Stimulated activated naive CD8-positive, alpha-beta T cell treated with anti-CD3 and anti-CD28 coated beads, Interleukin-15, Interleukin-2, amounts not matched to agents 100 U/mL and 50 U/mL, for 24 hours (primary cell): Measurements from ENCODE around the gene ERI3.
"Not testable (repeated sequence)": the region's sequence is repeated elsewhere in the genome, so short reads cannot be mapped to it uniquely, and the experiment has no call there.

Source experiments
- ATAC-seq: fragments of 150-1000 bp; cut with Tn5 transposase; one replicate; pipeline ENCODE4 v1.10.0; 2021
- DNase-seq: peaks from one replicate; pipeline ENCODE4 v3.0.0; 2021

The ERI3 gene

GRCh38 chr1:44208226-44208625 is 146.8 kb downstream of the ERI3 start:
- no peak for ATAC-seq
- DNase-seq: no peak

GRCh38 chr1:44206545-44206944 is 148.5 kb downstream of the ERI3 start:
- not testable (repeated sequence) for DNase-seq, ATAC-seq

GRCh38 chr1:44200336-44200735 is 154.7 kb downstream of the ERI3 start:
- no peak for ATAC-seq

GRCh38 chr1:44174630-44175029 is 180.4 kb downstream of the ERI3 start:
- no peak for ATAC-seq

More at GRCh38 chr1:44200336-44200735, 154.7 kb downstream of the ERI3 start:
- DNase-seq: no peak

More at GRCh38 chr1:44174630-44175029, 180.4 kb downstream of the ERI3 start:
- DNase-seq: no peak
